Measurements from ENCODE around the gene LAG3.

The LAG3 gene

DNA sequence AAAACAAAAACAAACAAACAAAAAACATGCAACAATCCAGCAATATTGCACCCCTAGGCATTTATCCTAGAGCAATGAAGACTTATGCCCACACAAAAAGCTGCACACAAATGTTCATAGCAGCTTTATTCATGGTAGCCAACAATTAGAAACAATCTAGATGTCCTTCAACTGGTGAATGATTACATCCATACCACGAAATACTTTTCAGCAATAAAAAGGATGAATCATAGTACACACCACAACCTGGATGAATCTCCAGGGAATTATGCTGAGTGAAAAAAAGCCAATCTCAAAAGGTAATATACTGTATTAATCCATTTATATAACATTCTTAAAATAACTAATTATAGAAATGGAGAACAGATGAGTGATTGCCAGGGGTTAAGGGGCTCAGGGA is 34.9 kb downstream of the LAG3 start:
- TF ChIP-seq, protein P1, sequence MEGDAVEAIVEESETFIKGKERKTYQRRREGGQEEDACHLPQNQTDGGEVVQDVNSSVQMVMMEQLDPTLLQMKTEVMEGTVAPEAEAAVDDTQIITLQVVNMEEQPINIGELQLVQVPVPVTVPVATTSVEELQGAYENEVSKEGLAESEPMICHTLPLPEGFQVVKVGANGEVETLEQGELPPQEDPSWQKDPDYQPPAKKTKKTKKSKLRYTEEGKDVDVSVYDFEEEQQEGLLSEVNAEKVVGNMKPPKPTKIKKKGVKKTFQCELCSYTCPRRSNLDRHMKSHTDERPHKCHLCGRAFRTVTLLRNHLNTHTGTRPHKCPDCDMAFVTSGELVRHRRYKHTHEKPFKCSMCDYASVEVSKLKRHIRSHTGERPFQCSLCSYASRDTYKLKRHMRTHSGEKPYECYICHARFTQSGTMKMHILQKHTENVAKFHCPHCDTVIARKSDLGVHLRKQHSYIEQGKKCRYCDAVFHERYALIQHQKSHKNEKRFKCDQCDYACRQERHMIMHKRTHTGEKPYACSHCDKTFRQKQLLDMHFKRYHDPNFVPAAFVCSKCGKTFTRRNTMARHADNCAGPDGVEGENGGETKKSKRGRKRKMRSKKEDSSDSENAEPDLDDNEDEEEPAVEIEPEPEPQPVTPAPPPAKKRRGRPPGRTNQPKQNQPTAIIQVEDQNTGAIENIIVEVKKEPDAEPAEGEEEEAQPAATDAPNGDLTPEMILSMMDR (IDR thresholded peaks at IDR 0.05) = no peak
- no peaks in the 10 kb centered on the region for H3K9me3 ChIP-seq
- H3K27ac ChIP-seq = no peak overlapping the region
- no peaks in the 10 kb centered on the region for H3K27me3 ChIP-seq
- no peak overlapping the region for H3K4me3 ChIP-seq (ENCODE audit: low read depth in 1 of 2, low read length in 1 of 2)
- no peaks in the 10 kb centered on the region for H3K4me1 ChIP-seq (ENCODE audit: control insufficient read depth in 1 of 2, insufficient read depth in 1 of 2, low read depth in 1 of 2, low read length in 1 of 2)
- H3K36me3 ChIP-seq = no peaks in the 10 kb centered on the region

DNA sequence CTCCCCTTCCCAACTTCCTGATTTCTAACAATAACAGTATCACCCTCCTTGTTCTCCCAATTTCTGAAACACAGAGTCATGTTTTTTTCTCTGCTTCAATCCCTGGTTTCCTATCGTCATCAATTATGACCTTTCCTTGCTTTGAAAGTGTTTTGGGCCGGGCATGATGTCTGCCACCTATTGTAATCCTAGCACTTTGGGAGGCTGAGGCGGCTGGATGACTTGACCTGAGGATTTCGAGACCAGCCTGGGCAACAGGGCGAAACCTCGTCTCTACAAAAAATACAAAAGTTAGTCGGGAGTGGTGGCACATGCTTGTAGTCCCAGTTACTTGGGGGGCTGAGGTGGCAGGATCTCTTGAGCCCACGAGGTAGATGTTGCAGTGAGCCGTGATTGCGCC is 36.7 kb downstream of the LAG3 start:
- Histone ChIP-seq H3K27me3 (no peaks in the 10 kb centered on the region), H3K4me3 (ENCODE audit: low read depth in 1 of 2, low read length in 1 of 2) (no peak overlapping the region), H3K9me3 (no peaks in the 10 kb centered on the region), H3K36me3 (no peaks in the 10 kb centered on the region), H3K4me1 (ENCODE audit: control insufficient read depth in 1 of 2, insufficient read depth in 1 of 2, low read depth in 1 of 2, low read length in 1 of 2) (no peaks in the 10 kb centered on the region), H3K27ac (no peak overlapping the region)
- TF ChIP-seq, protein P1 (IDR thresholded peaks at IDR 0.05) = no peak

DNA sequence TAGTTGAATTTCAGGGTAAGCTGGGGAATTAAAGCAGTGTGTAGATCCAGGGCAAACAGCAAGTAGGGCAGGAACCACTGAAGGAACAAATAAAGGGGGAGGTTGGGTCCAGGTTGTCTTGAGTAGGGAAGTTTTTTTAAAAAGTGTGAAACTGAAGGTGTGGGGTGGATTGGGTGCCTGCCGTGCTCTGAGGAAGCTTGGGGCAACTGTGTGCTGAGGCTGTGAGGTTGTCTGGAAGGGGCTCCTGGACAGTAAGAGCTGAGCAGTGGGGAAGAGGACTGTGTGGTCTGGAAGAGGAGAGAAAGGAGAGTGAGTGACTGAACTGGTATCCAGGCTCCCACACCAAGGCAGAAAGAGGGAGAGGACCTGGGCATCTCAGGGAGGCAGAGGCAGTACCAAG is 38.4 kb downstream of the LAG3 start:
- Histone ChIP-seq H3K27ac (no peak overlapping the region), H3K27me3 (no peaks in the 10 kb centered on the region), H3K4me3 (ENCODE audit: low read depth in 1 of 2, low read length in 1 of 2) (no peak overlapping the region), H3K36me3 (no peaks in the 10 kb centered on the region), H3K4me1 (ENCODE audit: control insufficient read depth in 1 of 2, insufficient read depth in 1 of 2, low read depth in 1 of 2, low read length in 1 of 2) (peaks cover 3% of the 10 kb centered on the region in 2 experiments), H3K9me3 (no peaks in the 10 kb centered on the region)
- TF ChIP-seq, protein P1 (IDR thresholded peaks at IDR 0.05) = no peak

DNA sequence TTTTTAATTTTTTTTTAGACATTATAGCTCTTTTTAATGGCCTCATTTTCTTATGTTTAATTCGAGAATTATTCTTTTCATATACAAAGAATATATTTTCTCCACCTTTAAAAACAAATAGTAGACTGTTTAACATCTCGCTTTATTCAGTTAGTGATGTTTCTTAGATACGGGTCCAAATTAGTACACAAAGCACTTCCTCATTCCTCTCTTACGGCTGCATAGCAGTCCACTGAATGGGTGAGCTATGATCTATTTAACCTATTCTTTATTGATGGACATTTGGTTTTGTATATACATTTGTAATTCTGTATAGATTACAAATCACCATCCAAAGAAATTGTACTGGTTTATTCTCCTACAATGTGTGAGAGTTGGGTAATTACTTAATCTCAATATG is 41.0 kb downstream of the LAG3 start:
- no peaks in the 10 kb centered on the region for H3K36me3 ChIP-seq
- TF ChIP-seq, protein P1 (IDR thresholded peaks at IDR 0.05) = no peak
- H3K4me3 ChIP-seq (ENCODE audit: low read depth in 1 of 2, low read length in 1 of 2) = no peak overlapping the region
- peaks cover 12 to 13% of the 10 kb centered on the region in 2 experiments for H3K4me1 ChIP-seq (ENCODE audit: control insufficient read depth in 1 of 2, insufficient read depth in 1 of 2, low read depth in 1 of 2, low read length in 1 of 2)
- H3K27me3 ChIP-seq = no peaks in the 10 kb centered on the region
- no peaks in the 10 kb centered on the region for H3K9me3 ChIP-seq
- H3K27ac ChIP-seq = no peak overlapping the region

DNA sequence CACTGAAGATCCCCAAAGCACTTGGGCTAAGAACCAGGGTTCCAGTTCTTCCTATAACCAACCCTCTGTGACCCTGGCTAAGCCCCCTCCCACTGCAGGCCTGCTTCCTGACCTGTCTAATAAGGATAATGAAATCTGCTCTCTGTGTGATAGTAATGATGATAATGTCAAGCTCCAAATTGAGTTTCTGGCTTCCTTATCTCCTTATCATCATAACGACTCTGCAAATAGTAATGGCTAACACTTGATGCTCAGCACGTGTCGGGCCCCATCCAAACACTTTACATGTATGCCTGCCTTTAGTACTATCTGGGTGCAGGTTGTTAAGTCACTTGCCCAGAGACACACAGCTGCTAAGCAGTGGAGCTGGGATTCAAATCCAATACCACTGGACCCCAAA is 44.3 kb downstream of the LAG3 start:
- Histone ChIP-seq H3K9me3 (no peaks in the 10 kb centered on the region), H3K36me3 (no peaks in the 10 kb centered on the region), H3K27me3 (peaks cover 6% of the 10 kb centered on the region), H3K27ac (peak overlapping the region; percentile 56), H3K4me3 (ENCODE audit: low read depth in 1 of 2, low read length in 1 of 2) (no peak overlapping the region), H3K4me1 (ENCODE audit: control insufficient read depth in 1 of 2, insufficient read depth in 1 of 2, low read depth in 1 of 2, low read length in 1 of 2) (peaks cover 18 to 21% of the 10 kb centered on the region in 2 experiments)
- TF ChIP-seq, protein P1 (IDR thresholded peaks at IDR 0.05) = no peak

DNA sequence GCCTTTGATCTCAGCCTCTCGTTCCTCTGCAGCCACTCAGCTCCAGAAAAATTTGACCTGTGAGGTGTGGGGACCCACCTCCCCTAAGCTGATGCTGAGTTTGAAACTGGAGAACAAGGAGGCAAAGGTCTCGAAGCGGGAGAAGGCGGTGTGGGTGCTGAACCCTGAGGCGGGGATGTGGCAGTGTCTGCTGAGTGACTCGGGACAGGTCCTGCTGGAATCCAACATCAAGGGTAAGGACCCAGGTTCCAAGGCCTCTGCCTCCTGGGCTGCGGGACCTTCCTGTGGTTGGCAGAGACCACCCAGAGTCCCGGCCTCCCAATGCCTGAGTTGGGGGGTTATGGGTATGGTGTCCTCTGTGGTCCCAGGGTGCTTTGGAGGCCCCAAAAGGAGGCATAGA is 44.8 kb downstream of the LAG3 start:
- no peaks in the 10 kb centered on the region for H3K36me3 ChIP-seq

More for the DNA sequence above, 44.8 kb downstream of the LAG3 start:
- H3K9me3 ChIP-seq = no peaks in the 10 kb centered on the region
- TF ChIP-seq, protein P1 (IDR thresholded peaks at IDR 0.05) = no peak
- peak overlapping the region; percentile 56 for H3K27ac ChIP-seq
- peaks cover 11% of the 10 kb centered on the region for H3K27me3 ChIP-seq
- peaks cover 22 to 26% of the 10 kb centered on the region in 2 experiments for H3K4me1 ChIP-seq (ENCODE audit: control insufficient read depth in 1 of 2, insufficient read depth in 1 of 2, low read depth in 1 of 2, low read length in 1 of 2)
- H3K4me3 ChIP-seq (ENCODE audit: low read depth in 1 of 2, low read length in 1 of 2) = no peak overlapping the region

All from neutrophil (primary cell).